Effector CD4-positive, alpha-beta T cell (primary cell): ENCODE data around the gene HM13.
"Not testable (repeated sequence)": the region's sequence is repeated elsewhere in the genome, so short reads cannot be mapped to it uniquely, and the experiment has no call there.

Experiments
- DNase-seq: peaks from one replicate; pipeline ENCODE4 v3.0.0-alpha.2; 2020

The HM13 gene

DNA sequence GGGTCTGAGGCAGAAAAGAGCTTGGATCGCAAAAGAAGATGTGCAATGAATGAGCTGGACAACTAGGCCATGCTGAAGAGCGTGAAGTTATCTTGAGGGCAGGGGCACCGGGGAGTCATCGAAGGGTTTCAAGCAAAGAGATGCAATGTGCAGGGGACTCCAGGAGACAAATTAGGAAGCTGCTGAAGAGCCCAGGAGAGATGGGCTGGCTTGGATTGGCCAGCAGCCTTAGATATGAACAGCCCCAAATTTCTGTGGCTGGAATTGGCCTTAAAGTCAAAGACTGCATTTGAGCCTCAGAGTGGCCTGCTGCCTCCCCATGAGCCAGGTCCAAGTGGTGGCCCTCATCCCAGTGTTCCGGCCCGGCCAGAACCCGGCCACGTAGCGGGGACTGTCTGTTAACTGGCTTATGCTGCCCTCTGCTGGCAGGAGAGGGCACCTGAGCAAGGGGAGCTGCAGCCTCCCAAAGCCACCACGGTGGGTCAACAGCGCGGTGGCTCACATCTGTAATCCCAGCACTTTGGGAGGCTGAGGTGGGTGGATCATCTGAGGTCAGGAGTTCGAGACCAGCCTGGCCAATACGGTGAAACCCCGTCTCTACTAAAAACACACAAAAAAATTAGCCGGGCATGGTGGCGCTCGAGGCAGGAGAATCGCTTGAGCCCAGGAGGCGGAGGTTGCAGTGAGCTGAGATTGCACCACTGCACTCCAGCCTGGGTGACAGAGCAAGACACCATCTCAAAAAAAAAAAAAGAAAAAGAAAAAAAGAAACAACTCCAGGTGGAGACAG, 11.2 kb upstream of the HM13 start:
- peak; percentile 69 for DNase-seq

DNA sequence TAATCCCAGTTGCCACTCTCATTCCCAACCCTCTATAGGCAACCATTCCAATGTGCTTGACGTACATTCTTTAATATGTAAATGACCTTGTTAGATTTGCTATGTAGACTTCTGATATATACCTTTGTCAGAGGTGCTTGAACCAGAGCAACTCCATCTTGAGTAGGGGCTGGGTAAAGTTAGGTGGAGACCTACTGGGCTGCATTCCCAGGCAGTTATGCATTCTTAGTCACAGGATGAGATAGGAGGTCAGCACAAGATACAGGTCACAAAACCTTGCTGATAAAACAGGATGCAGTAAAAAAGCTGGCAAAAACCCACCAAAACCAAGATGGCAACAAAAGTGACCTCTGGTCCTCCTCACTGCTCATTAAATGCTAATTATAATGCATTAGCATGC, 8.3 kb upstream of the HM13 start:
- DNase-seq: no peak

DNA sequence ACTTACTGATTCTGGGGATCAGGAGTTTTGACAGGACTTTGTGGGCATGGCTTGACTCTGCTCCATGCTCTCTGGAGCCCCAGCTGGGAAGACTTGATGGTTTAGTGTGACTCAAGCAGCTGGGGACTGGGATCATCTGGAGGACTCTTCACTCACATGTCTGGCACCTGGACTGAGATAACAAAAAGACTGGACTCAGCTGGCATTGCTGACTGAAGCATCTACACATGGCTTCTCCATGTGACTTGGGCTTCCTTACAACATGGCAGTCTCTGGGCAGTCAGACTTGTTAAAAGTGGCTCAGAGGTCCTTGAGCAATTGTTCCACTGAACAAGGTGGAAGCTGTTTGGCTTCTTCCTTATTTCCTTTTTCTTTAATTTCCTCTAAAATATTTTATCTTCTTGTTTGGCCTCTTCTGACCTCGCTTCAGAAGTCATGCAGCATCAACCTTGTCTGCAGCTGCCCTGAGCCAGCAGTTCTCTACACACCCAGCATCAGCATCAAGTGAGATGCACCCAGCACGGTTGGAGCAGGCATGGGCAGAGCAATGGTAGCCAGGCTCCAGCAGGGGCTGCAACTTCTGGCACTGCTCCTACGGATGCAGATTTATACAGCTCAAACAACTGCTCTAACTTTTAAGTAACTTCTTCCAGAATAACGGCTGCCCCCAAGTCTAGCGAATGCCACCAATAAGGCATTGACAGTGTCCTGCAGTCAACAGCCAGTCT, 5.6 kb upstream of the HM13 start:
- no peak for DNase-seq

DNA sequence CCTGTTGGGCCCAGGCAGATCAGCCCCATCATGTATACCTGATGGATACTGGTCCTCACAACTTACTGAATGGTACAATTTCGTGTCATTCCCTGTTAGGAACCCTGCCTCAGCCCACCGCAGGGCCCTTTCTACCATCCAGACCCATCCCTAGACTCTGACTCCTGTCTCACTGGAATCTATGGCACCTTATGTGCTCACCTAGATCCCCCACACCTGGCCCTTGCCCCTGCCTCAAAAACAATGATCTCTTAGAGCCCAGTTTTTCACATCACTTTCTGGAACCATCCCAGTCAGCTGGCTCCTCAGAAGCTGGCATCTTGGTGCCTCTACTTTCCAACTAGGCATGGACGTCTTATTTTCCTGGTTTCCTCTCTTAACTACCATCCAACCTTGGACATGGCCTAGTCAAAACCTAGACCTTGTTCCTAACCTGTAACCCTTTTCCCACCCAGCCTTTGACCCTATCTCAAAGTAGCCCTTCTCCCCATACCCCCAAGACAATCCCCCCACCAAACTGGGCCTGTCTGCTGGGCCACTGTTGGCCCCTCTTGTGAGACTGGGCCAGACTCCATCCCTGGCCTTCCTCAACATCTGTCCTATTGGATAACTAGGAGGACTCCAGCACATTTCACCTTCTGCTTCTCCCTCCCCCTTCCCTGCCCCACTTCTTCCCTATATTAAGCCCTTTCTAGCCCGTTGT, 981 bp downstream of the HM13 start:
- no peak for DNase-seq

DNA sequence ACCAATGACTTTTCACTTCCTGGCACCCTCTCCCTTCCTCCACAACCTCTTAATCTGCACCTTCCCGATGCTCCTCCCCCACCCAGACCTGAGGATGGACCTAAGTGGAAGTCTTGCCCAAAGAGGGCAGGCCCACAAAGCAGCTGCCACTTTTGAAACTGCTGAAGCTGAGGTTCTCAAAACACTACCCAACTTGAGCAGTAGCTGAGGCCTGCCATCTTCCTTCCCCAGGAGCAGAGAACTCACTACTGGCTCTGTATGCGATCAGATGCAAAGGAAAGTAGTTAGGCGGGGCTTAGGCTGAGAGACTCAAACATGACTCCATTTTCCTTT, 1.5 kb downstream of the HM13 start:
- no peak for DNase-seq

DNA sequence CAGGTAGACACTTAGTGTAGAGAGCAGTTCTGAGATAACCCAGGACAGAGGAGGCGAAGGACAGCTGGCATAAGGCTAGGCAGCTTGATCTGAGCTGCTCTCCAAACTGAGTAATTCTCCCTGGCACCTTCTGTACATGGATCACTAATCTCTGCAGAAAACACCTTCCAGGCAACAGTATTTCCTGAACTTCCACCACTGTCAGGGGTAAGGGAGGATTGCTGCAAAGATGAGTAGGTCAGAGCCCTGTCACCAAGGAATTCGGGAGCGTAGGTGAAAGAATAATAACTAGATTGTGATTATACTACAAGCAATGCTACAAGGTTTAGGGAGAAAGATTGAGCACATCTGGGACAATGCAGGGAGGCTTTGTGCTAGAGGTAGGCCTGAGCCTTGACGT, 1.9 kb downstream of the HM13 start:
- DNase-seq: no peak

DNA sequence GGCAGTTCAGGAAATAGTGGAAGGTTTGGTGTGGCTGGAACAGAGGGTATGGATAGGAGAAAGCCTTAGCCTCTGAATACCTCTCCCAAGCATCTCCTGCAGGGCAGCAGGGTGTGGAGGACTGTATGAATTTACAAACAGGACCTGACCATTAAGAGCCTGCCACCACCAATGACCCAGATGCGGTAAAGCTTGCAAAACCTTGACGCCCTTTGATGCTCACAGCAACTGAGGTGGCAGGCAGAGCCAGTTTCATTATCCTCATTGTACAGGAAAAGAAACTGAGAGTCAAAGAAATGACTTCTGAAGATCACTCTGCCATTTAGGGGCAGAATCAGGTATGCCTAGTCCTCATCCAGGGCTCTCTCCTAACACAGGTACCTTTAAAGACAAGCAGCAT, 2.4 kb downstream of the HM13 start:
- DNase-seq: no peak

DNA sequence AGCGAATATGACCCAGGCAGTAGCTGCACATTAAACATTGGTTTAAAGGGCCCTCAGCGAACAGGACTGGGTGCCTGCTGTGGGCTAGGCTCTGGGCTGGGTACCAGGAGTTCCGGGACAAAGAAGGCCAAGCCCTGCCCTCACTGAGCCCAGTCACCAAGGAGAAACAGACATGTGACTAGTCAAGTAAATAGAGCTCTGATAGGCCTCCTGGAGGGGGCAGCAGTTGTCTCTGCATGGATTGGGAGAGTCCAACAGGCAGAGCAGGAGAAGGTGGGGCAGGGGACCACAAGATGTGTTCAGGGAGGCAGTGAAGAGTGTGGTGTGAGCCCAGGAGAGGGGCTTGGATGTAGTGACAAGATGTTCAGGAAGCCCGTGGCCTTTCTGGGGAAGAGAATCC, 3.1 kb downstream of the HM13 start:
- no peak for DNase-seq

DNA sequence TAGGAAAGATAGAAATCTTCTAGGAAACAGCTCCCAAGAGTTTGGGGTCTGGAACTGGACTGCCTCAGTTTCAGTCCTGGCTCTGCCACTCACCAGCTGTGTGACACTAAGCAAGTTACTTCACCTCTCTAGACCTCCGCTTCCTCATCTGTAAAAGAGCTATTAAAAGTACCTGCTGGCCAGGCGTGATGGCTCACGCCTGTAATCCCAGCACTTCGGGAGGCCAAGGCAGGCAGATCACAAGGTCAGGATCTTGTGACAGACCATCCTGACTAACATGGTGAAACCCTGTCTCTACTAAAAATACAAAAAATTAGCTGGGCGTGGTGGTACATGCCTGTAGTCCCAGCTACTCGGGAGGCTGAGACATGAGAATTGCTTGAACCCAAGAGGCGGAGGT, 7.0 kb downstream of the HM13 start:
- not testable (repeated sequence) for DNase-seq

DNA sequence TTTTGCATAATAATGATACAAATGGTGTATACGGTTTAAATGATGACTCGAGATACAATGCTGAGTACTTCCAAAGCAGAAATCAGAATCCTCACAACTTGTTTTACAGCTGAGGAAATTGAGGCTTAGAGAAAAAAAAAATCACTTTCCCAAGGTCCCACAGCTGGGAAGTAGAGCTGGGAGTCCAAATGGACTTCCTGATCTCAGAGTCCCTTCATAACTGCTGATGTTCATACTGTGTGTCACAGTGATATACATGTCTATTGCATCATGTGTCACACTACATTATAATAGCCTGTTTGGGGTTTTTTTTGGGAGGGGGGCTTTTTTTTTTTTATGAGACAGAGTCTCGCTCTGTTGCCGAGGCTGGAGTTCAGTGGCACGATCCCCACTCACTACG, 8.5 kb downstream of the HM13 start:
- DNase-seq: no peak

DNA sequence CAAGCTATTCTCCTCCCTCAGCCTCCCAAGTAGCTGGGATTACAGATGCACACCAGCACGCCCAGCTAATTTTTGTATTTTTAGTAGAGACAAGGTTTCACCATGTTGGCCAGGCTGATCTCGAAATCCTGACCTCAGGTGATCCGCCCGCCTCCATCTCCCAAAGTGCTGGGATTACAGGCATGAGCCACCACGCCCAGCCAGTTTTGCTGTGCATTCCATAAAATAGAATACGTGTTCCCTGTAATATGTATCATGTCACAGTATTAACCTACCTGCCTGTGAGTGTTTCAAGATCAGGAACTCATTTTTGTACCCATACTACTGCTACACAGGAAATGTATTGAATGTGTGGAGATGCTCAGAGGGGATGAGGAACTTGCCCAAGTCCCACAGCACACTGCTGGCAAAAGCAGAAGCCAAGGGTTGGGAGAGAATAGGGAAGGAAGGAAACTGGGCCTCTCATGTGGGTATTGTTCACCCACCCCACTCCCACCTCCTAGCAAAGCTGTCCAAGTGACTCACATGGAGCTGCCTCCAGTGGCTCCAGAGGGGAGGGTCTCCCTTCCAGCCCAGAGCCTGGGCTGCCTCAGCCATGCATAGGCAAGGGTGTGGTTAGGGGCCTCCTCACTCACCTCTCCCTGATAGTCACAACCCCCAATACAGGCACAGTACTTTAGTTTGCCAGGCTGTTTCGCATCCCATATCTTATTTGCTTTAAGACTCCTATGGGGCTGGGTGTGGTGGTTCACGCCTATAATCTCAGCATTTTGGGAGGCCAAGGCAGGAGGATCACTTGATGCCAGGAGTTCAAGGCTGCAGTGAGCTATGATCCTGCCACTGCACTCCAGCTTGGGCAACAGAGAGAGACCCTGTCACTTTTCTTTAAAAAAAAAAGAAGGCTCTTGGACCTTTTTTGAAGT, 9.4 kb downstream of the HM13 start:
- no peak for DNase-seq

DNA sequence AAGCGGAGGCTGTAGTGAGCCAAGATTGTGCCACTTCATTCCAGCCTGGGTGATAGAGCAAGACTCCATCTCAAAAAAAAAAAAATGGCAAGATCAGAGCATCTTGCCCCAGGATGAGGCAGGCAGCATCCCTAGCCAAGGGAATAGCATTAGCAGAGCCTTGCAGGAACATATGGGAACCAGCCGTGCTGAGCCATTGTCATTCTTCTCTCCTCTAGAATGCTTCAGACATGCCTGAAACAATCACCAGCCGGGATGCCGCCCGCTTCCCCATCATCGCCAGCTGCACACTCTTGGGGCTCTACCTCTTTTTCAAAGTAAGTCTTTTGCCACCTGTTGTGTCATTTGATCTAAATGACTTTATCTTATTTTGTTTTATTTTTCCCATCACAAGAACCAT, 13.0 kb downstream of the HM13 start:
- no peak for DNase-seq

DNA sequence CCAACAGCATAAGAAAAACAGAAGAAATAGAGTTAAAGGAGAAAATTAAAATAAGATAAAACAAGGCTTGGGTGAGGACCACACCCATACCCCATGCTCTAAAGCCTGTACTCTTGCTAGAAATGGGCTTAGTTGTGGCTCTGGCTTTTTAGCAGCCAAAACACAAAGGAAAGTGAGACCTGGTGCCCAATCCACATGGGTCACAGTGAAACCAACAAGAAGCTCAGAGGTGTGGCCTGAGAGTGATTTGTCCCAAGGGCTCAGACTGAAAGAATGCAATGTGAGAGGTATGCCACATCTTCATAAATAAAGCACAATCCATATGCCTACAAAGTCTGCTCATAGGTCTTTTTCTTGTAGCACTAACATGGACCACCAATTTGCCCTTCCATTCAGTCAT, 21.1 kb downstream of the HM13 start:
- DNase-seq: no peak

DNA sequence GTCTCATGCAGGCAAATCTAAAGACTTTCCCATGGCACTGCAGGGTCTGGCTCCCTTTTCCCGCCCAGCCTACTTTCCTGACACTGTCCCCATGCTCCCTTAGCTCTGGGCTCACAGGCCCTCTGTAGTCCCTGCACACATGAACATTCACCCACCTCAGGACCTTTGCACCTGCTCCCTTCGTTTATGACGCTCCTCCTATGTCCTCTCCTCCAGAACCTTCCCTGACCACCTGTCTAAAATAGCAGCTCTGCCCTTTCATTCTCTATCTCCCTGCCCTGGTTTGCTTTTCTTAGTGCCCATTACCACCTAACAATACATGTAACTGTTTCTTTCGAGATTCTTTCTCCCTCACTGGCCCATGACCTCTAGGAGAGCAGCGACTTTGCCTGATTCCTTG, 22.3 kb downstream of the HM13 start:
- DNase-seq: no peak

DNA sequence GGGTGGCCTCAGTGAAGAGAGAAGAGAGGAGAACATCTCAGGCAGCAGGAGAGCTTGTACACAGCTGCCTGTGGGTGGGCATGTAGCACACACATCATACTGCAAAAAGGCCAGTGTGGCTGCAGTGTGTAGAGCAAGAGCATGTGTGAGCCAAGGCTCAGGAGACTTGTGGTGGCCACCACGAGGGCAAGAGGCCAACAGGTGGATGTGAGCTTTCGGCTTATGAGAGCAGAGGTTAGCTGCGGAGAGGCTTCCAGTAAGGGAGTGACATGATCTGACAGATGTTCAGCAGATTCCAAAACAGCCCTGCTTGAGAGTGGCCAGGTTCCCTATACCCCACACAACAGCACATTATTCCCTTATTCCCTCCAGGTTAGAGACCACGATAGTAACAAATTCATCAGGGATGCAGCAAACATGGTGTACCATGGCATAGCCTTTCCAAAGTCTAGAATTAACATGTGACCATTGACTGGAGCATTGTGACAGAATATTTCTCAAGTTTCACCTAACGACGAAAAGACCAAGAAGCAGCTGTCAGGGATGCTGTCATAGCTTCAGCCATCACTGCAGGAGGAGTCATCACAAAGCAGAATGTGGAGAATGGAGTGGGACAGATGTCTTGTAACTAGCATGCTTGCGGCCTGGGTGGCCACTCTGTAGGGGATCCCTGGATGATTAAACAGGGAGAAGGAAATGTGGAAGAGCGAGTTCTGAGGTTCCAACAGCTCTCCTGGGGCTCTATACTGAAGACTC, 23.1 kb downstream of the HM13 start:
- DNase-seq: no peak

DNA sequence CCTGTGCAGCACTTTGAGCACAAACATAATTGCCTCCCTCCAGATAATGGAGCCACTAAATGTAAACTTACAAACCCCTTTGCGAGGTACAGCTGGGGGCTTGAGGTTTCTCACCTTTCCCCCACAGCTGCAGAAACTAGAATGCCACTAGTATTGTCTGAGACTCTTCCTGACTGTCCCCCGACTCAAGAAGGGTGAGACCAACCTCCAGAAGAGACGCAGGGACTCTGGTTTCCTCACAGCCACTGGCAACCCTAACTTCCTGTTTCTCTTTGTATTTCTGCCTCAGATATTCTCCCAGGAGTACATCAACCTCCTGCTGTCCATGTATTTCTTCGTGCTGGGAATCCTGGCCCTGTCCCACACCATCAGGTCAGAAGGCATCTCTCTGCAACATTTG, 23.6 kb downstream of the HM13 start:
- no peak for DNase-seq

DNA sequence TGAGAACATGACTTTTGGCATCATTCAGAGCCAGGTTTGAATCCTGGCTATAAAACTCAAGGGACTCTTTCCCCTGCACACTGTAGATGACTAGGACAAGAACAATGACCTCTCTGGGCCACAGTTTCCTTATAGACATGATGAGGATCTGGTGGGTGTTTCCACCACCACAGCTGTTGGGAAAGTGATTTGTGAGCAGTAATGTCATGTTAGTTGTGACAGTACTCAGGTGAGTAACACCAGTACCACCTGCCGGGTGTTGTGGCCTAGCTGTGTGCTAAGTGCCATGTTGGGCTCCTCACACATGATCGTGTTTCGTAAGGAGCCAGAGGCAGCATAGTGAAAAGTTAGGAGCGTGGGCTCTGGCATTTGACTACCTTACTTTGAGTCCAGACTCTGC, 24.1 kb downstream of the HM13 start:
- no peak for DNase-seq

DNA sequence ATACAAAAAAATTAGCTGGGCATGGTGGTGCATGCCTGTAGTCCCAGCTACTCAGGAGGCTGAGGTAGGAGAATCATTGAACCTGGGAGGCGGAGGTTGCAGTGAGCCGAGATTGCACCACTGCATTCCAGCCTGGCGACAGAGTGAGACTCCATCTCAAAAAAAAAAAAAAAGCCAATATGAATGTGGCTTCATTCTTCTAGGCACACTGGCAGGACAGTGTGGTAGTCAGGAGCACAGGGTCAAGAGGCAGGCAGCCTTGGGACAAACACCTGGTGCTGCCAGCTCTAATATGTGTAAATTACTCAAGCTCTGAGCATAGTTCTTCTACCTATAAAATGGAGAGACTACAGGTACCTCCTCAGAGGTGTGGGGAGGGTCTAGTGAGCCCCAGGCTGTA, 25.4 kb downstream of the HM13 start:
- not testable (repeated sequence) for DNase-seq

DNA sequence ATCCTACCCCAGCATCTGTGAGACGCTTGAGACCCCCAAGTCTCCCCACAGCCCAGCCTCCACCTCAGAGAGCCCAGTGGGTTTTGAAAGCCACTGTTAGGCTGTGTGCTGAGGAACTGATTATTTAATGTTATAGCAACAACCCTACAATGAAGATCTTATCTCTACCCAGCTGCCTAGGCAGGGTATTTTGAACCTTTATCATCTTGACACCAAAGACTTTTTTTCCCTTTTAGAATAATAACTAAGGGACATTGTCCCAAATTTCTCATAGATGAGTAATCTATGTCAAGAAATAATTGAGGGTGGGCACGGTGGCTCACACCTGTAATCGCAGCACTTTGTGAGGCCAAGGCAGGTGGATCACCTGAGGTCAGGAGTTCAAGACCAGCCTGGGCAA, 26.2 kb downstream of the HM13 start:
- no peak for DNase-seq

DNA sequence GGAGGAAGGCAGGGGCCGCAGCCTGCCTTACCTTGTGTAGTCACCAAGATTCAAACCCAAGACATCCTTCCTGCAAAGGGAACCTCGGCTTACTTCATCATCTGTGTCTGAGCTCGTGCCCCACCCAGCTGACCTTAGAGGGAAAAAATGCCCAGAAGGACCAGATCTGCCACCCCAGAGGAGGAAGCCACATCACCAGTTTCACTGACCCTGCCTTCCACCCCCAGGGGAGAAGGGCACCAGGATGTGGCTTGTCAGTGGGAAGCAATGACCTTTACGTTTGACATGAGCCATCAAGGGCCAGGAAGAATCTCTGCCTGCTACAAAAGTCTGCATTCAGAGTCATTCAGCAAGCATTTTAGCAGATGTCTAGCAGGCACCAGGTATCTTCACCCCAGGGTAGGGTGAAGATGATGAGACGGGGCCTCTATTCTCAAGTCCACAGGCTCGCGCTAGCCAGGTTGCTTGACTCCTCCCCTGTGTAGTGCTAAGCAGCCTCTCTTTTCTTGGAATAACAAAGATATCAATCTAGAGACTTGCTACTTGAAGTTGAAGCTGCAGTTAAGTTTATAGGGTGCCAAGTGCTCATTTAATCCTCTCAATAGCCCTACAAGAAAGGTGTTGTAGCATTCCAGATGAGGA, 28.1 kb downstream of the HM13 start:
- DNase-seq: no peak

DNA sequence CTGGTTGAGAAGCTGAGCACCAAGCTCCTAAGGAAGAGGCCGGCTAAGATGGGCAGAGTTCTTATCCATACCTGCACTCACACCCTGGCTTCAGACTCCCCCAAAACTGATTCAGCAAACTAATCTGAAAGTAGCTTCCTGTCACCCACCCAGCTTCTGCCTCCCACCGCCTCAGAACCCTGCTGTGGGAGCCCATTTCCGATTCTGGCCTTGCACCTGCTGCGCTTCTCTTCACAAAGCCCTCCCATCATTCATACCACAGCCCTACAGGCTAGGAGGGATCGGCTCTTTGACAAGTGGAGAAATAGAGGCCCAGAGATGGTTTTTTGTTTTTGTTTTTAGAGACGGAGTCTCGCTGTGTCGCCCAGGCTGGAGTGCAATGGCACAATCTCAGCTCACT, 28.7 kb downstream of the HM13 start:
- no peak for DNase-seq
